Adrenal gland (tissue), 5 donors: Measurements from ENCODE around the gene CREG1.

ENCODE experiments used
- POLR2A ChIP-seq, 2 donors: fragments of 450-650 bp; IDR thresholded peaks; one replicate each; pipeline ENCODE4 v1.6.1; 2017; ENCODE audit warnings: antibody characterized with exemption in 2 of 2, mild to moderate bottlenecking in 2 of 2, moderate library complexity in 1 of 2
- TF ChIP-seq, protein P1 (sequence below), 6 experiments: fragments of 450-650 bp in 4 of 6; fragments of 200-600 bp in 2 of 6; sonication (generic) in 1 of 6; IDR thresholded peaks; 1 replicate in 5 of 6; 2 replicates in 1 of 6; pipeline versions ENCODE4 v1.5.1 to v1.8.0; 2016 to 2021; ENCODE audit warnings: antibody characterized with exemption in 6 of 6, mild to moderate bottlenecking in 2 of 6, moderate library complexity in 1 of 6
- donor health status: DM: no; HTN: no; CAD: no.

DNA sequence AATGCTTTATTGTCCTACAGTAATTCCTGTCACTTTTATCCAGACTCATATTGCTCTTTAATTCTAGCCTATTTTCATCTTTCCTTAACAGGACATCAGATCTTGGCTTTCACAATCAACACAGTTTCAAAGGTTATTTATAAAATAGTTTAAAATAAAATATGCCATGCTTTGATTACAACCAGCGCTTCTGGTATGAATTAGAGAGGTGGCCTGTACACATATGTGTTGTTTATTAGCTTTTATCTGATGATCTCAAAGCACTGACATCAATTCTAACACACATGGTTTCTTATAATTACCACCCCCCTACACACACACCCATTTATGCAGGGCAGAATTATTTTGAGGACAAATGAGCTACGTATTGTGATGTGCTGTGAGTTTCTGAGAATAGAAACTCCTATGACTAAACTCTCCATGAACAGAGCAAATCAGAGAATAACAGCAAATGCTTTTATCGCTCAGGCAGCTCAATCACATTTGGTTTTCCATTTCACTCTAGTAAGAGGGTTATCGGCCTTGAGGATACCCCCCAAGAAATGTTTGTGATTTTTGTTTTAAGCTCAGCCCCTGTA, 53.2 kb downstream of the CREG1 start:
- TF ChIP-seq, protein P1, sequence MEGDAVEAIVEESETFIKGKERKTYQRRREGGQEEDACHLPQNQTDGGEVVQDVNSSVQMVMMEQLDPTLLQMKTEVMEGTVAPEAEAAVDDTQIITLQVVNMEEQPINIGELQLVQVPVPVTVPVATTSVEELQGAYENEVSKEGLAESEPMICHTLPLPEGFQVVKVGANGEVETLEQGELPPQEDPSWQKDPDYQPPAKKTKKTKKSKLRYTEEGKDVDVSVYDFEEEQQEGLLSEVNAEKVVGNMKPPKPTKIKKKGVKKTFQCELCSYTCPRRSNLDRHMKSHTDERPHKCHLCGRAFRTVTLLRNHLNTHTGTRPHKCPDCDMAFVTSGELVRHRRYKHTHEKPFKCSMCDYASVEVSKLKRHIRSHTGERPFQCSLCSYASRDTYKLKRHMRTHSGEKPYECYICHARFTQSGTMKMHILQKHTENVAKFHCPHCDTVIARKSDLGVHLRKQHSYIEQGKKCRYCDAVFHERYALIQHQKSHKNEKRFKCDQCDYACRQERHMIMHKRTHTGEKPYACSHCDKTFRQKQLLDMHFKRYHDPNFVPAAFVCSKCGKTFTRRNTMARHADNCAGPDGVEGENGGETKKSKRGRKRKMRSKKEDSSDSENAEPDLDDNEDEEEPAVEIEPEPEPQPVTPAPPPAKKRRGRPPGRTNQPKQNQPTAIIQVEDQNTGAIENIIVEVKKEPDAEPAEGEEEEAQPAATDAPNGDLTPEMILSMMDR (IDR thresholded peaks at IDR 0.05), result no peak
- no peak for TF ChIP-seq POLR2A (IDR thresholded peaks at IDR 0.05)
